ENCODE measurements around the gene GPC6.

GRCh38 chr13:93881411-93881810, 654.8 kb downstream of the GPC6 start:
- TF ChIP-seq CTCF (IDR thresholded peaks at IDR 0.05) (no peak), CHD4 (IDR thresholded peaks at IDR 0.05; ENCODE audit: borderline replicate concordance) (no peak), POLR2AphosphoS2 (conservative IDR thresholded peaks at IDR 0.05; ENCODE audit: low read length) (no peak)

Measured in A549 (cell line).